Central memory CD8-positive, alpha-beta T cell (primary cell): ENCODE data around the gene TTN.

Experiments
- ATAC-seq: fragments of 150-1000 bp; cut with Tn5 transposase; replicated peaks from 2 replicates; pipeline ENCODE4 v1.10.0; 2022; ENCODE audit warnings: mild to moderate bottlenecking, moderate FRiP score, moderate number of reproducible peaks; ENCODE audit not compliant: poor library complexity, severe bottlenecking; ENCODE audit errors: extremely low read depth
- DNase-seq, 2 donors: peaks; one replicate each; pipeline ENCODE4 v3.0.0; 2021; ENCODE audit warnings: low spot score in 2 of 2
- H3K27ac Mint-ChIP-seq: one replicate; pipeline ENCODE4 v1.8.0; 2022; ENCODE audit warnings: low read depth, mild to moderate bottlenecking, moderate library complexity, mixed read lengths
- H3K27me3 Mint-ChIP-seq: one replicate; pipeline ENCODE4 v1.8.0; 2022; ENCODE audit warnings: mixed read lengths
- H3K36me3 Mint-ChIP-seq: one replicate; pipeline ENCODE4 v1.8.0; 2022; ENCODE audit warnings: mild to moderate bottlenecking, moderate library complexity, mixed read lengths; ENCODE audit not compliant: insufficient read depth
- H3K4me1 Mint-ChIP-seq: one replicate; pipeline ENCODE4 v1.8.0; 2022; ENCODE audit warnings: mixed read lengths
- H3K4me3 Mint-ChIP-seq: one replicate; pipeline ENCODE4 v1.8.0; 2022; ENCODE audit warnings: mild to moderate bottlenecking, moderate library complexity, mixed read lengths
- H3K9me3 Mint-ChIP-seq: one replicate; pipeline ENCODE4 v1.8.0; 2022; ENCODE audit warnings: mixed read lengths

TTN gene

GRCh38 chr2:178807227-178808008 is at the start of gene TTN:
Gene TTN (minus strand): TSS chr2:178807423. CDS start chr2:178804642, 2,781 bp downstream.
- no peaks in the 10 kb centered on the region for H3K27me3 Mint-ChIP-seq
- ATAC-seq, result no peak

GRCh38 chr2:178855151-178855550 is 47.9 kb upstream of the TTN start:
- H3K27ac Mint-ChIP-seq, result no peak overlapping the region
- no peaks in the 10 kb centered on the region for H3K27me3 Mint-ChIP-seq
- H3K9me3 Mint-ChIP-seq, result no peaks in the 10 kb centered on the region
- DNase-seq (no peak), ATAC-seq (no peak)
- H3K4me3 Mint-ChIP-seq, result no peak overlapping the region
- H3K4me1 Mint-ChIP-seq, result no peaks in the 10 kb centered on the region
- no peaks in the 10 kb centered on the region for H3K36me3 Mint-ChIP-seq

More at GRCh38 chr2:178807227-178808008, at the start of gene TTN:
- no peaks in the 10 kb centered on the region for H3K9me3 Mint-ChIP-seq
- no peak within 1 kb of the TSS for H3K4me3 Mint-ChIP-seq
- H3K4me1 Mint-ChIP-seq, result no peaks in the 10 kb centered on the region
- no peaks in the 10 kb centered on the region for H3K36me3 Mint-ChIP-seq
- no peak for DNase-seq
- no peak within 1 kb of the TSS for H3K27ac Mint-ChIP-seq

DNA sequence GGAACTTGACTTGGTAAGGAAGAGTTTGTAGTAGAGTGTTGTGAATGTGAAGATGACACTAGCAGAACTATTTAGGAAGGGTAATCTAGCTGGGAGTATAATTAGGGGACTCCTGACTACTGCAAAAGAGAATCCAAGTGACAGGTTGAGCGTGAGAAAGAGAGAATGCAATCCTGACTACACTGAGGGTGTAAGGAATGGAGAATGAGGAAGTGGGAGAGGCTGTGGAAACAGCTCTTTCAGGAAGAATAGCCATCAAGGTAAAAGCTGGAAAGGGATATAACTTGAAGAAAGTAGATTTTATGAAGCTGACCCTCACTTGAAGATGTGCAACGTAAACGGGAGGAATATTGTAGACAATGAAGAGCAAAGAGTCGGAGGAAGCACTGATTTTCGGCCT is 41.1 kb upstream of the TTN start:
- Mint-ChIP-seq H3K27ac (no peak overlapping the region), H3K4me1 (no peaks in the 10 kb centered on the region), H3K27me3 (no peaks in the 10 kb centered on the region), H3K4me3 (no peak overlapping the region), H3K36me3 (no peaks in the 10 kb centered on the region), H3K9me3 (peaks cover 9% of the 10 kb centered on the region)
- ATAC-seq (no peak), DNase-seq (no peak)

- ATAC-seq (no peak), DNase-seq (no peak)
- Mint-ChIP-seq H3K4me1 (no peaks in the 10 kb centered on the region), H3K4me3 (no peak overlapping the region), H3K27ac (no peak overlapping the region), H3K9me3 (peaks cover 9% of the 10 kb centered on the region), H3K36me3 (no peaks in the 10 kb centered on the region), H3K27me3 (no peaks in the 10 kb centered on the region)
These were observed 39.2 kb upstream of the TTN start for GRCh38 chr2:178846458-178846802.

DNA sequence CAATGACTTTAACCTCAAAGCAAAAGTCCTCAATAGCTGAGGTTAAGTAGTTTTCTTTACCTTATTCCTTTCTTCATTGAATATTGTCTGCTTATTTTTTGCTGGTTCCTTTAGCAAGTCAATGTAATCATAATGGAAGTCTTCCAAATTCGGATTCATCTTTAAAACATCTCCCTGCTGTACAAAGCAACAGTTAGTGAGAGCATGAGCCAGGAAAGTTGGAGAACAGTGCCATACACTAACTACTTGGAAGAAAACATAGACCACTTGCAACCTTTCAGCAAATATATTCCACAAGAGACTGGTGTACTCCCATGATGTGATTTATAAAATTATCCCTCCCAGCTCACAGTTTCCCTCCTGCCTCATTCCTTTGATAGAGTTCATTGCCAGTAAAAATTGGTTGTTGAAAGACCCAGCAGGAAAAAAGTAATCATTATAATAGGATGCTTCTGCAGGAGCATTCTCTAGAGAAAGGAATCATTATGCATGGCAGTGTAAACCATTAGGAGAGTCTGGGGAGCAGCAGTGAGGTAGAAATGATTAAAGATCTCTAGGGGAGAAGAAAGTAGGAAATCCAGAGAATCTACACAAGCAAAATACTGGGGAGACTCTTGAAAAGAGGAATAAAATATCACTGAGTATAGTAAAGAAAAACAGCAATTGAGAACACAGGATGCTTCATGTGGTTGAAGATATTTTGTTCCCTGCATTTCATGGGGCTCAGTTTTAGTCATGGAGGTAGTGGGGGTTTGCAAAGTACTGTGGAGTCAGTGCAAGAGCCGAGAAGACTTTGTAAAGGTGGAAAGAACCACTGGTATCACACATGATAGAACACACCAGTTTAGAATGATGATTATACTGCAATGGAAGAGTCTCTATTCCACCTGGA is 38.6 kb upstream of the TTN start:
- no peak overlapping the region for H3K4me3 Mint-ChIP-seq
- DNase-seq (no peak), ATAC-seq (no peak)
- no peaks in the 10 kb centered on the region for H3K27me3 Mint-ChIP-seq
- H3K36me3 Mint-ChIP-seq, result no peaks in the 10 kb centered on the region
- peaks cover 9% of the 10 kb centered on the region for H3K9me3 Mint-ChIP-seq
- H3K27ac Mint-ChIP-seq, result no peak overlapping the region
- H3K4me1 Mint-ChIP-seq, result no peaks in the 10 kb centered on the region

DNA sequence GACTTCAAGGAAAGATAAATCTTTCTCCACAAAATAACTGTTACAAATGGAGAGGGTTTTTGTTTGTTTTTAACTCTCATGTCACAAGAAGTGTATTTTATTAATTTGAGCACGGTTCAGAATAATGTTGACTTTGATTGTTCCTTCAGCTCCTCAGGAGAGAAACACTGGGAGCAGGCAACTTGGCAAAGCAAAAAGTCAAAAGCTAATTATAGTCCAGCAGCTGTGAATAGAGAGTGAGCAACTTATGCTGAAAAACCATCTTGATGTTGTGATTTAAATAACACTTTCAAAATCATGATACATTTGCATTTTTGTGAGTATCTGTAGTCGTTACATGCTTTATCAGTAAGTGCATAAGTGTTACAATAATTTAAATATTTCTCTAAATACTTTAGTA is 37.5 kb upstream of the TTN start:
- no peak for DNase-seq
- ATAC-seq, result no peak
- Mint-ChIP-seq H3K4me1 (no peaks in the 10 kb centered on the region), H3K27ac (no peak overlapping the region), H3K9me3 (peaks cover 9% of the 10 kb centered on the region), H3K4me3 (no peak overlapping the region), H3K36me3 (no peaks in the 10 kb centered on the region), H3K27me3 (no peaks in the 10 kb centered on the region)

DNA sequence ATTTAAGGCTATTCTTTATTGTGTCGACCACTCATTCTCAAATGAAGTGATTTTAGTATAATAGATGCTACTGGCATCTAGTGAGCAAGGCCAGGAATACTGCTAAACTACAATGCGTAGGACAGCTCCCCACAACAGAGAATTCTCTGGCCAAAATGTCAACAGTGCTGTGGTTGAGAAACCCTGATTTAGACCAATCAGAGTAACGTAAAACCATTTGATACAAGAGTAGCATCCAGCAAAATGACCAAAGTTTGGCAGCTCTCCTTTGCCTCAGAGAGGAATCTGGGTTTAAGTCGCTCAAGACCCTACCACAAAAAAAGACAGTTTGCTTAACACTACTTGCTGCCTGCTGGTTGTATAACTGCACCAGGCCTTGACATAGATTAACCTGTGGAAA is 37.0 kb upstream of the TTN start:
- no peaks in the 10 kb centered on the region for H3K36me3 Mint-ChIP-seq
- DNase-seq (no peak), ATAC-seq (no peak)
- H3K27ac Mint-ChIP-seq, result no peak overlapping the region
- no peaks in the 10 kb centered on the region for H3K27me3 Mint-ChIP-seq
- H3K4me3 Mint-ChIP-seq, result no peak overlapping the region
- H3K9me3 Mint-ChIP-seq, result peaks cover 9% of the 10 kb centered on the region
- H3K4me1 Mint-ChIP-seq, result no peaks in the 10 kb centered on the region

- Mint-ChIP-seq H3K4me3 (no peak overlapping the region), H3K36me3 (no peaks in the 10 kb centered on the region), H3K27me3 (no peaks in the 10 kb centered on the region), H3K27ac (no peak overlapping the region), H3K4me1 (no peaks in the 10 kb centered on the region), H3K9me3 (peaks cover 9% of the 10 kb centered on the region)
- DNase-seq (no peak), ATAC-seq (no peak)
These were observed 36.5 kb upstream of the TTN start for GRCh38 chr2:178843697-178844096.

GRCh38 chr2:178836807-178837206 is 29.6 kb upstream of the TTN start:
- Mint-ChIP-seq H3K4me3 (no peak overlapping the region), H3K9me3 (no peaks in the 10 kb centered on the region), H3K4me1 (no peaks in the 10 kb centered on the region), H3K27me3 (no peaks in the 10 kb centered on the region), H3K36me3 (no peaks in the 10 kb centered on the region), H3K27ac (no peak overlapping the region)
- DNase-seq (no peak), ATAC-seq (no peak)

DNA sequence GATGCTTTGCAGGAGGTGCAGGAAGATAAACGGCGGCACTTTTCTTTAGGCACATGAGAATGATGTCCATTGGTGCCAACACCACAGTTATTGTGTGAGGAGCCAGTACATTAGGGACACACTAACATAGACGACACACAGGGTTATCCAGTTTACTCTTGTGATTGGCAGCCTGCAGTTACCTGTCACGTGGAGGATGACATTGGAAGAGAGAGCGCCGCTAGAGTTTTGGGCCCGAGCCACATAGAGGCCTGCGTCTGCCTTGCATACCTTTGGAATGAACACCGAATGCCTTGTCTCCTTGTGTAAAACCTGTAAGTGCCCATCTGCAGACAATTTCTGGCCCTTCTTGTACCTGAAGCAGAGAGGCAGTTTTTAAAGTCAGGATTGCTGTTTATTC is 26.9 kb upstream of the TTN start:
- Mint-ChIP-seq H3K9me3 (no peaks in the 10 kb centered on the region), H3K36me3 (no peaks in the 10 kb centered on the region), H3K4me1 (no peaks in the 10 kb centered on the region), H3K27ac (no peak overlapping the region), H3K4me3 (no peak overlapping the region), H3K27me3 (no peaks in the 10 kb centered on the region)
- no peak for ATAC-seq
- no peak for DNase-seq

DNA sequence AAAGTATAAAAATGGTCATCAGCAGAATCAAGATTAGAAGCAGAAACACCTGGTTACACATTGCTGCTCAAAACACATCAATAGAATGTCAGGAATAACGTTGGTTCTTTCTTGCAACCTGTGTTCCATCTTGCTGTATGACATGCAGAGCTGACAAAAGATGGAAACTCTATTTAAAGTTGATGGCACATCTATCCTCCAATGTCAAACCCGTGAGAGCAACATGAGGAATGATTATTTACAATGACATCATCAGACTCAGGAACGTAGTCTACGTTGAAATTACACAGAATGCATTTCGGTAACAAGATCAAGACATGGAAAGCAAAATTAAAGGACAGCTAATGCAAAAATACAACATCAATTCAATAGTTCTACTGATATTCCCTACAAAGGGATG is 26.2 kb upstream of the TTN start:
- H3K36me3 Mint-ChIP-seq, result no peaks in the 10 kb centered on the region
- H3K27ac Mint-ChIP-seq, result no peak overlapping the region
- H3K4me1 Mint-ChIP-seq, result no peaks in the 10 kb centered on the region
- DNase-seq (no peak), ATAC-seq (no peak)
- no peaks in the 10 kb centered on the region for H3K27me3 Mint-ChIP-seq
- no peaks in the 10 kb centered on the region for H3K9me3 Mint-ChIP-seq
- H3K4me3 Mint-ChIP-seq, result no peak overlapping the region

DNA sequence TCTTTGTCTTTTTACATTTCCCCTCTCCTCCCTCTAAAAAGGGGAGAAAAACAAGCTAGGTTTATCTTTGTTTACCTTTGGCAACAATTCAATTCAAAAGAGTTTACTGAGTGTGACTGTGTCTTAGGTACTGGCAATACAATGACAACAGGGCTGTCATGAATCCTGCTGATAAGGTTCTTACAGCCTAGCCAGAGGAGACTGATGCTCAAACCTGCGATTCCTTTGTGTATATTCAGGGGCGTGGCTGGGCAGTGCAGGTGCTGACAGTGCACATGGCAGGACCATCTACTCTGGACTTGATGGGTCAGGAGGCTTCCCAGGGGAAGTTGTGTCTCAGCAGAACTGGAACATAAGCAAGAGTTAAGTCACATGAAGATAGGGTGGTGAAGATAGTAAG is 23.2 kb upstream of the TTN start:
- no peaks in the 10 kb centered on the region for H3K9me3 Mint-ChIP-seq
- H3K36me3 Mint-ChIP-seq, result no peaks in the 10 kb centered on the region
- H3K27me3 Mint-ChIP-seq, result no peaks in the 10 kb centered on the region
- no peak for ATAC-seq
- no peak overlapping the region for H3K27ac Mint-ChIP-seq
- H3K4me1 Mint-ChIP-seq, result no peaks in the 10 kb centered on the region
- H3K4me3 Mint-ChIP-seq, result no peak overlapping the region
- DNase-seq, result no peak

DNA sequence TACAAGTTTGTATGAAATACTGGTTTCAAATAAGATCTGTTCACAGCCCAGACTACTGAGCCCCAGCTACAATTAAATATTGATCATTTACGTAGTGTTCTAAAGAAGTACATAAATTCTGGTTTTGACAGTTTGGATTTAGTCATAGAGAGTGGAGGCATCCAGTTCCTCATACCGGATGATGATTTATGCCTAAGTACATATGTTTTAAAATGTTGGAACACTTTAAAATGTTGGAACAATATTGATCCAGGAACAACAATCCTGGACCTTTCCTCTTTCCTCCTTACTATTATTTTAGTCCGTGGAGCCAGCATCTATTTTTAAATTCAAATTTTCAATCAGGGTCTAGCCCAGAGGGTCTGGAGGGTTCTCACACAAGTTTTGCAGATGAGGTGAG is 22.8 kb upstream of the TTN start:
- H3K27ac Mint-ChIP-seq, result no peak overlapping the region
- DNase-seq (no peak), ATAC-seq (no peak)
- no peaks in the 10 kb centered on the region for H3K4me1 Mint-ChIP-seq
- H3K36me3 Mint-ChIP-seq, result no peaks in the 10 kb centered on the region
- H3K9me3 Mint-ChIP-seq, result no peaks in the 10 kb centered on the region
- H3K4me3 Mint-ChIP-seq, result no peak overlapping the region
- H3K27me3 Mint-ChIP-seq, result no peaks in the 10 kb centered on the region
